HTR-8/SVneo (cell line): Measurements from ENCODE around the gene GPM6B.
"Not testable (repeated sequence)": the region's sequence is repeated elsewhere in the genome, so short reads cannot be mapped to it uniquely, and the experiment has no call there.

Source experiments
- DNase-seq: peaks from one replicate; pipeline ENCODE4 v3.0.0; 2011; ENCODE audit warnings: low spot score, mixed read lengths; ENCODE audit not compliant: insufficient read length
- FAIRE-seq: peaks from 2 replicates; lab custom pipeline; 2011; peaks lifted over from hg19 to GRCh38; lab: Jason Lieb, UNC

The GPM6B gene

DNA sequence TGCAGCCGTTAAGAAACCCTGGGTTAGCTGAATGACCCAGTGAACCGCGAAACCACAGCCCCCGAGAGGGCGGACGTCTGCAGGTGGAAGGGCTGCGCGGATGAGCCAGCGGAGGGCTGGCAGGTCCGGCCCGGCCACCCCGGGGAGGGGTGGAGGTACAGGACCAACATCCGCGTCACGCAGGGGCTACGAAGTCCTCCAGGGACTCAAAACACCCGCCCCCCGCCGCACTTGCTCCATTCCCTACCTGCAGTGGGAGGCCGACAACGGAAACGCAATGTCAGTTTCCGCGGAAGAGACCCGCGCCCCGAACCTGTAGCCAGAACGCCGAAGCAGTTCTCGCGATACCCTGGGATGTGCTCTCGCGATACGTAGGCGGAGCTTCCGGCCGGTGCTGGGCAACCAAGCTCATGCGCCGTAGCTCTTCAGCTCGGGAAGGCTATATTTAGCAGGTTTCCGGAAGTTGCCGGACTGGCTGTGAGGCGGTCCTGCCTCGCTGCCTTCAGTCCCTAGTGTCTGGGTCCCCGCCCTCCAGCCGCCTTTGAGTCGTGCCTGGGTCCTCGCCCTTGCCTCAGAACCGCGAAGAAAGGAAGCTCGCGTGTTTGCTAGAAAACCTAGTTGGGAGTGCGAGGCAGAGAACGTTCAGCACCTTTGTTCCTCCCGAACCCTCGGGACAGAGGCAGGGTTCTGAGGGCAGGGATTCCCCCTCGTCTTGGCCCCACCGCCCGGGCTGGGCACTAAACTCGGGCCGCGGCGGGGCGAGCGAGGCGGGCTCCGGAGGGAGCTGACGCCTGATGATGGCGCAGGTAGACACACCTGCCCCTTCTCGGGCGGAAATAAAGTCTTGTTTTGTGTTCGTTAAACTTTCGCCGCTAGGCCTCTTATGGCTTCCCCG lies 82.4 kb downstream of the GPM6B start, which contains the start of the genes OFD1 and TRAPPC2:
TSS of gene OFD1 (plus strand) at position 471 of the 895 bp plus-strand sequence. CDS start at position 795, 324 bp downstream.
TSS of gene TRAPPC2 (minus strand) at position 343 of the 895 bp plus-strand sequence. CDS start 14,657 bp downstream, outside the sequence.
- FAIRE-seq (peak; percentile 92), DNase-seq (peak; percentile 98)

- no peak for DNase-seq
- no peak for FAIRE-seq
These were observed 83.4 kb downstream of the GPM6B start for GRCh38 chrX:13733506-13733905.

GRCh38 chrX:13732246-13733067 lies 84.4 kb downstream of the GPM6B start:
- DNase-seq = no peak
- FAIRE-seq = no peak

DNA sequence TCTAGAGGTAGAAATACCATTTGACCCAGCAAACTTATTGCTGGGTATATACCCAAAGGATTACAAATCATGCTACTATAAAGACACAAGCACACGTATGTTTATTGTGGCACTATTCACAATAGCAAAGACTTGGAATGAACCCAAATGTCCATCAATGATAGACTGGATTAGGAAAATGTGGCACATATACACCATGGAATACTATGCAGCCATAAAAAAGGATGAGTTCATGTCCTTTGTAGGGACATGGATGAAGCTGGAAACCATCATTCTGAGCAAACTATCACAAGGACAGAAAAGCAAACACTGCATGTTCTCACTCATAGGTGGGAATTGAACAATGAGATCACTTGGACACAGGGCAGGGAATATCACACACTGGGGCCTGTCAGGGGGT lies 86.4 kb downstream of the GPM6B start:
- FAIRE-seq, DNase-seq: not testable (repeated sequence)

GRCh38 chrX:13726583-13726982 lies 90.3 kb downstream of the GPM6B start:
- not testable (repeated sequence) for FAIRE-seq, DNase-seq

DNA sequence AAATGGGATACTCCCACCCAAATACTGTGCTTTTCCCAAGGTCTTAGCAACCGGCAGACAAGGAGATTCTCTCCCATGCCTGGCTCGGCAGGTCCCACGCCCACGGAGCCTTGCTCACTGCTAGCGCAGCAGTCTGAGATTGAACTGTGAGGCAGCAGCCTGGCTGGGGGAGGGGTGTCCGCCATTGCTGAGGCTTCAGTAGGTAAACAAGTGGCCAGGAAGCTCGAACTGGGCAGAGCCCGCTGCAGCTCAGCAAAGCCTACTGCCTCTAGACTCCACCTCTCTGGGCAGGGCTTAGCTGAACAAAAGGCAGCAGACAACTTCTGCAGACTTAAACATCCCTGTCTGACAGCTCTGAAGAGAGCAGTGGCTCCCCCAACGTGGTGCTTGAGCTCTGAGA lies 92.0 kb downstream of the GPM6B start:
- DNase-seq, FAIRE-seq: not testable (repeated sequence)

DNA sequence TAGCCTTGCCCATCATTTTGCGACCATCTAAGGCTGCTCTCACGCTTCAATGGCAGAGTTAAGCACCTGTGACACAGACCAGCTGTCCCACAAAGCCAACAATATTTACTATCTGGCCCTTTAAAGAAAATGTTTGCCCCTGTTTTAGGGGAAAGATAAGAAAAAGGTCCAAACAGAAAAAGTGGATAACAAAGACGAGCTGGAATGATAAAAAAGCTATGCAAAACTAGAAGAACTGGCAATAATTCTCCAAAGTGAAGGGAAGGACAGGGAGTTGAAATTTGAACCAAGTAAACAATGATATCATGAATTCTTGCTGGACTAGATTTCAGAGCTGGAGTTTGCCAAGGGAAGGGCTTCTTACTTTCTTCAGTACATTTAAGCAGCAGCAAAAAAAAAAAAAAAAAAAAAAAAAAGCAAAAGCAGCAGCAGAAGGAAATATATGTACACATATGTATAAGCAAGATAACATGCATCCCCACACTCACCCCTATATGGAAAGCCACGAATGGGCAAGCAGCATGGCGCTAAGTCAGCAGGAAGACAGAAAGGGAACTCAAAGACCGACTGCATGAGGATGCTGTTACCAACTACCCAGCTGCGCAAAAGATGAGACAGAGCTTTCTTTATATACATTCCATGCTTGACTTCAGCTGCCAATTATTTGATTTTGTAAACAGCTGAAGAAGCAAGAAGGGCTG lies 94.9 kb downstream of the GPM6B start:
- DNase-seq = no peak
- no peak for FAIRE-seq

DNA sequence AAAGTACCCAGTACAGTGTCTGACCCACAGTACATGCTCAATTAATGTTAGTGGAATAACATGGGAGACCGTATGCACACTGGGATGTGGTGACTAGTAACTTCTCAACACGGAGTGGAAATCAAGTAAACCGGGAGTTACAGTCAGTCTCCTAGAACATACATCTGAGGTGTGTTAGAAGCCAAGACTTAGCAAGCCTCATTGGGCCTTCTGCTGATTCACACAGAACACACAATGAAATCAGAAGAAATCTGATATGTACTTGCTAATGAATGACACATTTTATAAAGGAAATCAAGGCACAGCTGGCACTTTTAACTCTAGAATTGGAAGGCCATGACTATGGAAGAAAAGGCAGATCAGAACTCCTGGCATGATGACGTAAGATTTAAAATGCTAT lies 95.5 kb downstream of the GPM6B start:
- FAIRE-seq = no peak
- DNase-seq = no peak
